Psoas muscle (tissue), 8 donors: ENCODE measurements around the gene SAT2. TPM values are rescaled to one million over a fixed set of nuclear protein-coding genes. Genes with fewer than 3 reads are reported as not detected.
A peak's percentile ranks its signal among the peaks of the same experiment; 100 is the strongest.

Experiments used
- ATAC-seq, 4 donors: fragments of 200-7000 bp; cut with Tn5 transposase; one replicate each; pipeline ENCODE4 v1.9.1; 2020; ENCODE audit warnings: moderate library complexity in 3 of 4, mild to moderate bottlenecking in 2 of 4
- DNase-seq, 2 donors: peaks; one replicate each; pipeline ENCODE4 v3.0.0-alpha.2; 2020
- H3K27ac ChIP-seq: fragments of 200-600 bp; one replicate; pipeline ENCODE4 v1.8.0; 2022
- H3K27me3 ChIP-seq, 3 donors: fragments of 200-600 bp in 1 of 3; one replicate each; pipeline versions ENCODE4 v1.6.1 to v1.8.0; 2013 to 2022; ENCODE audit warnings: low read length in 2 of 3, mild to moderate bottlenecking in 2 of 3, moderate library complexity in 1 of 3; ENCODE audit not compliant: insufficient read depth in 3 of 3
- H3K36me3 ChIP-seq, 2 donors: fragments of 200-600 bp in 1 of 2; one replicate each; pipeline versions ENCODE4 v1.6.1 to v1.8.0; 2013 to 2022; ENCODE audit warnings: low read depth in 1 of 2, mild to moderate bottlenecking in 1 of 2, moderate library complexity in 1 of 2; ENCODE audit not compliant: insufficient read depth in 1 of 2
- H3K4me1 ChIP-seq: fragments of 200-600 bp; one replicate; pipeline ENCODE4 v1.8.0; 2022
- H3K4me3 ChIP-seq: fragments of 200-600 bp; one replicate; pipeline ENCODE4 v1.8.0; 2022; ENCODE audit warnings: mild to moderate bottlenecking
- H3K9me3 ChIP-seq: fragments of 200-600 bp; one replicate; pipeline ENCODE4 v1.8.0; 2022
- WGBS, 3 donors: extraction: QIAGEN DNeasy Blood & Tissue Kit; methylation state at CpG; one replicate each; pipeline versions ENCODE4 v1.1.6 to v1.1.7; 2013; 5-methylcytosine and 5-hydroxymethylcytosine counted together
- intact Hi-C, 2 donors: fragments of 100-400 bp; cut with DNase I; formaldehyde crosslinking; loops; one replicate each; pipeline versions ENCODE4 v1.11.0 to v1.14.2; 2022
- long read RNA-seq, 2 donors: library from polyadenylated mRNA; unstranded; transcript quantifications; one replicate each; pipeline ENCODE4 v2.0.0, GENCODE V29; 2021
- polyA plus RNA-seq, 3 donors: library from polyadenylated mRNA; stranded (reverse); fragments of 200-250 nt; gene quantifications; one replicate each; pipeline ENCODE4 v1.2.3, GENCODE V29; 2013
- total RNA-seq, 4 donors: library from RNA; stranded (reverse); fragmentation: NEBNext Ultra II Directional in 2 of 4; extraction: Animal tissue kit (Norgen Biotek cat#: 25700) in 2 of 4; gene quantifications; one replicate each; pipeline versions ENCODE4 v1.2.1 to v1.2.4, GENCODE V29; 2021 to 2023
- TF ChIP-seq, protein P1 (sequence below): fragments of 200-600 bp; IDR thresholded peaks from one replicate; pipeline ENCODE4 v1.8.0; 2022; ENCODE audit warnings: antibody characterized with exemption
- donor health status: healthy with polysubstance abuse.
- donor health status: DM: no; HTN: no; CAD: no; lungs with moderate emphysema.
- donor health status: Bipolar disorder and iron deficiency.
- donor health status: healthy.
- donor health status: DM: yes; HTN: yes; CAD: no.
- donor health status: DM: no; HTN: no; CAD: no.
- donor health status: DM: no; HTN: no; CAD: no.
- donor health status: DM: yes; HTN: yes; CAD: no.

SAT2 gene
- total RNA-seq (10 to 100 TPM; 60.7 to 70.4 (median 66.2) TPM), polyA plus RNA-seq (100 to 1,000 TPM; 105 to 112 (median 108) TPM)
- long read RNA-seq, donor 1, transcript SAT2-201 (6 exons, 946 nt): minor isoform, 10 of 38 reads
- long read RNA-seq, donor 1, transcript SAT2-202 (6 exons, 974 nt): major isoform, 14 of 38 reads
- long read RNA-seq, donor 1, transcript SAT2-213 (5 exons, 582 nt): minor isoform, 6 of 38 reads
- long read RNA-seq, donor 1, partial matches to known transcripts: 4 of 38 reads
- long read RNA-seq, donor 1, other reads (novel, unspliced or antisense): 0 of 38 reads
- long read RNA-seq, donor 2, transcript SAT2-204 (2 exons, 765 nt): minor isoform, 5 of 83 reads
- long read RNA-seq, donor 2, transcript SAT2-201 (6 exons, 946 nt): minor isoform, 13 of 83 reads
- long read RNA-seq, donor 2, transcript SAT2-202 (6 exons, 974 nt): major isoform, 40 of 83 reads
- long read RNA-seq, donor 2, transcript SAT2-214 (1 exons, 1,563 nt): minor isoform, 6 of 83 reads
- long read RNA-seq, donor 2, partial matches to known transcripts: 4 of 83 reads
- long read RNA-seq, donor 2, other reads (novel, unspliced or antisense): 4 of 83 reads

DNA sequence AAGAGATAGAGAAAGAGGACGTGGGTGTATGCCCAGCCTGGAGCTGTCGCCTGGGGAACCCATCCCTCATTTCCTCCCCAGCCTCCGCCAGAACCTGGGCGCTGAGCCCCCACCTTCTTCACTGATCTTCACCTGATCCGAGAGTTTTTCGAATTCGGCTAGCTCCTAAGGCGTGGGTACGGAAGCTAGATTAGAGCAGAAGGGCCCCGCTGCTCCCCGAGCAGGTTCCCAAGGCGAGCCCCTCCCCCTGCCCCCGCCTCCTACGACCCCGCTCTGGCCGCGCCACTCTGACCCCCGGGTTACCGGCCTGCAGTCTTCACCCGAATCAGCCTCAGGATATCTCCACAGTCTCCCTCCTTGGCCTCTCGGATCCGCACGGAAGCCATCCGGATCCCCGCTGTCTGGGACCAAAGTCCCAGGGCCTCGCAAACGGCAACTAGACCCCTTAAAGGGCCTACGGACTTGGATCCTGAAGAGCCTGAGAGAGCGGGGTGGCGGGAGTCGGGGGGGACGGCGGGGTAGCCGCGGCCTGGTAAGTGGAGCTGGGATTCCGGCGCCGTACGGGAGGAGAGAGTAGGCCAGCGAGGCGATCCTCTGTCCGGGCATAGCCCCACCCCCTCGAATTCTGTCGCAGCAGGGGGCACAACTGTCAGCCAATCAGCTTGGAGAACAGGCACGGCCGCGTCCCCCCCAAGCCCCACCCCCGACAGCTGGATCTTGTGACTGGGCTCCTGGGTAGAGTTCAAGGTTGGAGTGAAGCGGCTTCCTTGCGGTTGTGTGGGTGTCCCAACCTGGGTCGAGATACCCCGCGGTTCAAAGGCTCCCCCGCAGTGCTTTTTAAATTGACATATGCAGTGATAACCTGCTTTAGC, at the start of gene SAT2:
SAT2 (minus strand) TSS at position 572 of the 872 bp plus-strand sequence; CDS start at position 386, 186 bp downstream.
- Histone ChIP-seq H3K4me3 (peak within 1 kb of the TSS; percentile 92), H3K27me3 (no peaks in the 10 kb centered on the region), H3K9me3 (no peaks in the 10 kb centered on the region), H3K27ac (peak within 1 kb of the TSS; percentile 97), H3K4me1 (peaks cover 13% of the 10 kb centered on the region), H3K36me3 (peaks cover 0 to 11% of the 10 kb centered on the region in 2 donors)
- intact Hi-C loops: loop anchor here (2.0 to 10.0 kb wide), 2 partner anchors 57 to 217 kb away; no protein-coding TSS in a partner anchor
- WGBS, 3 donors: 0 to 1% (median 1%) methylated on average over 52 to 54 of the region's 54 CpGs
- peak; percentile 97 to 98 for DNase-seq
- ATAC-seq: peak; percentile 98 to 99 (median 99)
- TF ChIP-seq, protein P1, sequence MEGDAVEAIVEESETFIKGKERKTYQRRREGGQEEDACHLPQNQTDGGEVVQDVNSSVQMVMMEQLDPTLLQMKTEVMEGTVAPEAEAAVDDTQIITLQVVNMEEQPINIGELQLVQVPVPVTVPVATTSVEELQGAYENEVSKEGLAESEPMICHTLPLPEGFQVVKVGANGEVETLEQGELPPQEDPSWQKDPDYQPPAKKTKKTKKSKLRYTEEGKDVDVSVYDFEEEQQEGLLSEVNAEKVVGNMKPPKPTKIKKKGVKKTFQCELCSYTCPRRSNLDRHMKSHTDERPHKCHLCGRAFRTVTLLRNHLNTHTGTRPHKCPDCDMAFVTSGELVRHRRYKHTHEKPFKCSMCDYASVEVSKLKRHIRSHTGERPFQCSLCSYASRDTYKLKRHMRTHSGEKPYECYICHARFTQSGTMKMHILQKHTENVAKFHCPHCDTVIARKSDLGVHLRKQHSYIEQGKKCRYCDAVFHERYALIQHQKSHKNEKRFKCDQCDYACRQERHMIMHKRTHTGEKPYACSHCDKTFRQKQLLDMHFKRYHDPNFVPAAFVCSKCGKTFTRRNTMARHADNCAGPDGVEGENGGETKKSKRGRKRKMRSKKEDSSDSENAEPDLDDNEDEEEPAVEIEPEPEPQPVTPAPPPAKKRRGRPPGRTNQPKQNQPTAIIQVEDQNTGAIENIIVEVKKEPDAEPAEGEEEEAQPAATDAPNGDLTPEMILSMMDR: no peak

- Histone ChIP-seq H3K4me3 (no peak overlapping the region), H3K27ac (no peak overlapping the region), H3K27me3 (no peaks in the 10 kb centered on the region), H3K4me1 (no peaks in the 10 kb centered on the region), H3K36me3 (peaks cover 13 to 50% of the 10 kb centered on the region in 2 donors), H3K9me3 (peaks cover 9% of the 10 kb centered on the region)
- no peak for DNase-seq
- ATAC-seq: no peak
- TF ChIP-seq, protein P1: no peak
- WGBS, 3 donors: 77 to 82% (median 78%) methylated on average over 5 of the region's 5 CpGs
- intact Hi-C loops: no loop called here
Measured at GRCh38 chr17:7676533-7676932, 48.9 kb upstream of the SAT2 start.

DNA sequence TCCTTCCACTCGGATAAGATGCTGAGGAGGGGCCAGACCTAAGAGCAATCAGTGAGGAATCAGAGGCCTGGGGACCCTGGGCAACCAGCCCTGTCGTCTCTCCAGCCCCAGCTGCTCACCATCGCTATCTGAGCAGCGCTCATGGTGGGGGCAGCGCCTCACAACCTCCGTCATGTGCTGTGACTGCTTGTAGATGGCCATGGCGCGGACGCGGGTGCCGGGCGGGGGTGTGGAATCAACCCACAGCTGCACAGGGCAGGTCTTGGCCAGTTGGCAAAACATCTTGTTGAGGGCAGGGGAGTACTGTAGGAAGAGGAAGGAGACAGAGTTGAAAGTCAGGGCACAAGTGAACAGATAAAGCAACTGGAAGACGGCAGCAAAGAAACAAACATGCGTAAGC, 47.3 kb upstream of the SAT2 start:
- Histone ChIP-seq H3K4me3 (no peak overlapping the region), H3K9me3 (peaks cover 9% of the 10 kb centered on the region), H3K27me3 (no peaks in the 10 kb centered on the region), H3K36me3 (peaks cover 16 to 66% of the 10 kb centered on the region in 2 donors), H3K4me1 (no peaks in the 10 kb centered on the region), H3K27ac (no peak overlapping the region)
- TF ChIP-seq, protein P1: no peak
- no peak for DNase-seq
- 89 to 92% (median 90%) methylated on average over 14 of the region's 14 CpGs for WGBS, 3 donors
- ATAC-seq: no peak
- intact Hi-C loops: no loop called here

GRCh38 chr17:7673239-7673638, 45.6 kb upstream of the SAT2 start:
- WGBS, 3 donors: 91 to 95% (median 93%) methylated on average over 2 of the region's 2 CpGs
- ATAC-seq (no peak), DNase-seq (no peak)
- TF ChIP-seq, protein P1: peak; percentile 42
- Histone ChIP-seq H3K27me3 (no peaks in the 10 kb centered on the region), H3K4me3 (no peak overlapping the region), H3K4me1 (no peaks in the 10 kb centered on the region), H3K9me3 (peaks cover 9% of the 10 kb centered on the region), H3K36me3 (peaks cover 20 to 83% of the 10 kb centered on the region in 2 donors), H3K27ac (no peak overlapping the region)
- intact Hi-C loops: no loop called here
